CD4-positive, alpha-beta T cell treated with Interleukin-17A for 1 hour (primary cell): ENCODE measurements around the gene PPFIA2.
A peak's percentile ranks its signal among the peaks of the same experiment; 100 is the strongest.
"Not testable (repeated sequence)": the region's sequence is repeated elsewhere in the genome, so short reads cannot be mapped to it uniquely, and the experiment has no call there.

ENCODE experiments used
- DNase-seq: peaks from one replicate; pipeline ENCODE4 v3.0.0-alpha.2; 2020

The PPFIA2 gene

GRCh38 chr12:81659310-81659709 lies 99.8 kb downstream of the PPFIA2 start:
- not testable (repeated sequence) for DNase-seq

GRCh38 chr12:81644503-81644902 lies 114.6 kb downstream of the PPFIA2 start:
- peak; percentile 41 for DNase-seq

- no peak for DNase-seq
These were observed 120.0 kb downstream of the PPFIA2 start for GRCh38 chr12:81639196-81639595.

- no peak for DNase-seq
These were observed 126.0 kb downstream of the PPFIA2 start for GRCh38 chr12:81633127-81633526.

DNA sequence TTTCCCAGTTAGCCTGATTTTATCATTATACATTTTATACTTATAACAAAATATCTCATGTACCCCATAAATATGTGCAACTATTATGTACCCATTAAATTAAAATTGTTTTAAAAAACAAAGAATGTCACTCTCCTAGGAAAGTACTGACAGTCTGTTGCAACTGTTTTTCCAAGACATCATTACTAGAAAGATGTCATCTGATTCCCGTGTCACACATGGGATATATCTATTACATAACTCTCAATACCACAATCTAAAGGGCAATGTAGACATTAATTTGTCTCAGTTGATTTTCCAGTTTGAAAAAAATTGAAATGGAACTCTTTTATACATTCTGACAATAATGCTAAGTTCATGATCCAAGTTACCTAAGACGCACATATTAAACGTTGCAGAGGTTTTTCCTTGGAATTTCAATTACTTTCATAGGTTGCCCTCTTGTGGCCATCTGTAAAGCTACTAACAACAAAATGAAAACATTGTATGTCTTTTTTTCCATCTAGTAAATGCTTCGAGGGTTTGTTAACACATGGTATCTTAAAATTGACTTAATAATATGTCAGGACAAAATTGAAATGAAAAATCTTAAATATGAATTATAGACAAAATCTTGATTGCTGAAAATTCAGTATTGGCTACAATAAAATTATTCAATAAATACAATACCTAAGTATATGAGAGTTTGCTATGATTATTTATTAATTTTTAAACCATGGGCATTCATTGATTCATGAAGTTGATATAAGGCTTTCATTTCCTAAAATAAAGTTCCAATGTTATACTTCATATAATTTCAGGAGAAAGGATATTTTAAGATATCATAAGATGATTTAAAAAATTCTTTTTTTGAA lies 131.6 kb downstream of the PPFIA2 start:
- no peak for DNase-seq

- DNase-seq: no peak
These were observed 132.7 kb downstream of the PPFIA2 start for GRCh38 chr12:81626406-81626805.

DNA sequence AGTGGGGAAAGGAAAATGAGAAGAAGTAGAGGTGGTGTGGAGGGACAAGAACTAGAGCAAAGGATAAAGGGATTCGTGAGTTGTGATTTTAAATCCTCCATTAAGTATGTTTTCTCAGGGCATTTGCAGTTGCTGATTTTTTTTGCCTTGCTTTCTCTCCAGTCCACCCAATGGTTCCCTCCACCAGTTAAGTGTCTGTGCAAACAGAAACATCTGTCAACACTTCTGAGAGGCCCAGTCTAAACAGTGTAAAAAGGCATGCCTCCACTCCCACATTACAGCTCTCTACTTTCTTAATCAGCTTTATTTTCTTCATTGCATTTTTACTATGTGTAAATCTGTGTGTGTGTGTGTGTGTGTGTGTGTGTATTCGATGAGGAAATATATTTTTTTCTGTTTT lies 141.2 kb downstream of the PPFIA2 start:
- DNase-seq: no peak

DNA sequence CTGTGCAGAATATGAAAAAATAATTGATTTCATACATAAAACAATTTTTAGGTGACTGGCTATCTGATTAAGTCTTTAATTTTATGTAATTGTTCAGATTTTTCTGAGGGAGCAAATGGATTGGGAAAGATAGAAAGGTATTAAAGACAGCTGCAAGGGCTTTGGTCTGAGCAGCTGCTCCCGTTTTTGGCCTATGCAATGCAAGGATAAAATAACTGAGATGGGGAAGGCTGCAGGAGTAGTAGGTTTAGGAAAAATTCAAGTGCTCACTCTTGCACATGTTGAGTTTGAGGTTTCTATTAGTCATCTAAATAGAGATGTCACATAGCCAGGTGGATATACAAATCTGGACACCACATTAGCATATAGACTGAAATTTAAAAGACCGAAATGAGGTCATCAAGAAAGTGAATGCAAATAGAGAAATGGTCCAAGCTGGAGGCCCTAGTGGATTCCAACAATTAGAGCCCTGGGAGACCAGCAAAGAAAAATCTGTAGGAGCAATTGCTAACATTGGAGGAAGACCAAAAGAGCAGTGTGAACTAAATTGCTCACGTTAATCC lies 144.0 kb downstream of the PPFIA2 start:
- no peak for DNase-seq

DNA sequence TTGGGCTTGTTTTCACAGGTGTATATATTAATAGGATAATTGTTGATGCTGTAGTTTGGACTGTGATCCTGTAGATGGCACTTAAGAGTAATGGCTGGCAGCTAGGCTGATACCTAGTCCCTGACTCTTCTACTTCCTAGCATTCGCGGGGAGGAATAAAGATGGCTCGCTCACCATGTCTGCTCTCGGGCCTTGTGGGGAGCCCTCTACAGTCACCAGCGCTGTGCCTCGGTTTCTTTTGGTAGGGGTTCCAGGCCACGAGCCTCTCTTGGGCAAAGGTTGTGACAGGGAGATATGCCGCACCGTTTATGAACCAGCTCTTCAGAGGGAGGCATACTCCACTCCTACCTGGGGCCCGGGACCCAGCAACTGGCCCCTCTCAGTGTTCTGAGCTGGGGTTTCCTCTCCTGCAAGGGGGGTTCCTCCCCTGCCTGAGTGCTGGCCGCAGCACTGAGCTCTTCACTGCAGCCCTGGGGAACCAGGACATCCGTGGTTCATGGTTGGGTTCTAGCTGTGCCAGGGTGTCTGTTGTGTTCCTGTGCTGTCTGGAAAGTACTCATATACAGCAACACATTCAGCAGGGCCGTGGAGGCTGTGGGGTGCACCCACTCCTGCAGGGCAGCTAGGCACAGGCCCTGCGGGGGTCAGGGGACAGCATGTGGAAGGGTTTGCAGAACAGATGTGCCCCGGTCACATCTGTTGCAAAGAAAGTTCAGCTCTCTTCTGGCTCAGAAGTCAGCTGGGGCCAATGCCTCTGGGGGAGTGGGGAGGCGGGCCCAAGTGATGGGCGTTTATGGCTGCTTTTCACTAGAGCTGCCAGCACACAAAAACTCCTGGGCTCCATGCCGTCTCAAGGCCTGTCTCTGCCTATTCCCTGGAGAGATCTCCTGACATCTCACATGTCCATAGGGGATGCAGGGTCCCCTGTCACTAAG lies 147.9 kb downstream of the PPFIA2 start:
- DNase-seq: no peak

- no peak for DNase-seq
These were observed 161.1 kb downstream of the PPFIA2 start for GRCh38 chr12:81597928-81598604.

GRCh38 chr12:81596558-81596957 lies 162.6 kb downstream of the PPFIA2 start:
- no peak for DNase-seq

DNA sequence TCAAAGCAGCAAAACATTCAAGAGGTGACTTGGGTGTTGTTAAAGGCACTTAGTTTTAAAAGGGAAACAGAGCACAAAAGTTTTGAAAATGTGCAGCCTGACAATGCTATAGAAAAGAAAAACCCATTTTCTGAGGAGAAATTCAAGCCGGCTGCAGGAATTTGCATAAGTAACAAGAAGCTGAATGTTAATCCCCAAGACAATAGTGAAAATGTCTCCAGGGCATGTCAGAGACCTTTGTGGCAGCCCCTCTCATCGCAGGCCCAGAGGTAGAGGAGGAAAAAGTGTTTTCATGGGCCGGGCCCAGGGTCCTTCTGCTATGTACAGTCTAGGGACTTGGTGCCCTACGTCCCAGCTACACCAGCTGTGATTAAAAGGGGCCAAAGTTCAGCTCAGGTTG lies 167.9 kb downstream of the PPFIA2 start:
- no peak for DNase-seq

DNA sequence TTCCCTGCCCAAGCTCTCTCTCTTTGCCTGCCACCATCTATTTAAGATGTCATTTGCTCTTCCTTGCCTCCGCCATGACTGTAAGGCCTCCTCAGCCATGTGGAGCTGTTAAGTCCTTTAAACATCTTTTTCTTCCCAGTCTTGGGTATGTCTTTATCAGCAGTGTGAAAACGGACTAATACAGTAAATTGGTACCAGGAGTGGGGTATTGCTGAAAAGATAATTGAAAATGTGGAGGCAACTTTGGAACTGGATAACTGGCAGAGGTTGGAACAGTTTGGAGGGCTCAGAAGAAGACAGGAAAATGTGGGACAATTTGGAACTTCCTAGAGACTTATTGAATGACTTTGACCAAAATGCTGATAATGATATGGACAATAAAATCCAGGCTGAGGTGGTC lies 168.4 kb downstream of the PPFIA2 start:
- not testable (repeated sequence) for DNase-seq

GRCh38 chr12:81588235-81589008 lies 170.7 kb downstream of the PPFIA2 start:
- DNase-seq: no peak

GRCh38 chr12:81585787-81586186 lies 173.4 kb downstream of the PPFIA2 start:
- no peak for DNase-seq

DNA sequence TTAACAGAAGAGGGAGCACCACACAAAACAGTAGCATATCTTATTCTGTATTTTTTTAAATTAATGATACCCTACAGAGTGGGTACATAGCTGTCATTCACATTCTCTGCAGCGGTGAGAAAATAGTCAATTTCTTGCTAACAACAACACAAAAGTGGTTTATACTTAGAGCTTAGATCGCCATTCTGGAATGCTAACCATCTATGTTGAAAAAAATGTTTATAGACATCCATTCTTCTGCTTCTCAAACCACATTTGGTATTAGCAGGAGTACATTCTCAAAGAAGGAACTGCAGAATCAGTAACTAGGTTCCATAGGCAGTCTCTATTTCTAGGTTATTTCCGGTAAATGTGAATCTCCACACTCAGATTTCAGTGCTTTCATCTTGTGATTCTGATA lies 185.9 kb downstream of the PPFIA2 start:
- DNase-seq: no peak

DNA sequence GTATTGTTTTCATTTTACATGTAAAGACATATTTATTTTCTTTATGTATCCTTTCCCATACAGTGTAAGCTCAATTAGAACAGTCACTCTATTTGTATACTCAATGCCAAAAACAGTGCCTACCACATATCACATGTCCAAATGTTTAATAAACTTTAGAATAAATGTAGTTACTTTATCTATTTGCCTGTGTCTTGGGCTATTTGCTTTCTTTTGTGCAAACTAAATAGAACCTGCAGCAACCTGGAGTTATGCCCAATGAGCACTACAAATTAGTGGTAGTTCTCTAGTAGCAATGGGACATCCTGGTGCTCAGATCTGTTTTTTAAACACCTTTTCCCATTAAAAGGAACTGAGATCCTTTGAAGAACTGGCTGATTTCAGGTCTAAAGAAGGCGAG lies 186.7 kb downstream of the PPFIA2 start:
- no peak for DNase-seq

- no peak for DNase-seq
These were observed 188.9 kb downstream of the PPFIA2 start for GRCh38 chr12:81570234-81570633.

GRCh38 chr12:81564237-81564636 lies 194.9 kb downstream of the PPFIA2 start:
- no peak for DNase-seq

GRCh38 chr12:81558031-81558430 lies 201.1 kb downstream of the PPFIA2 start:
- no peak for DNase-seq

DNA sequence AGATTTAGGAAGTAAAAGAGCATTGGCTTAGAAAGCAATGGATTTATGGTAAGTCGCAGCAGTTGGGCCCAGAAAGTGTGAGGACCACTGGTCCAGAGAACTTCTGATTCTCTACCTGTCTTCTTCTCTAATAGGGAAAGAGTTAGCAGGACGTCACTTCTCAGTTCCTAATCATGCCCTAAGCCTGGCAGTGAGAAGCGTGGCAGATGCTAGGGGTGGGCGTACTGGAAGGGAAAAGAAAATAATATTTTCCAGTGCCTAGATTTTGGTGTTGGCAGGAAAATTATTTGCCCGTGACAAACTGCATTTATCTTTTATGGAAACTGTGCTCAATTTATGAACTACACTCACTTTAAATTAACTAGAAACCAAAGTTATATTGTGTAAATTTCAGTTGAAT lies 212.3 kb downstream of the PPFIA2 start:
- no peak for DNase-seq

DNA sequence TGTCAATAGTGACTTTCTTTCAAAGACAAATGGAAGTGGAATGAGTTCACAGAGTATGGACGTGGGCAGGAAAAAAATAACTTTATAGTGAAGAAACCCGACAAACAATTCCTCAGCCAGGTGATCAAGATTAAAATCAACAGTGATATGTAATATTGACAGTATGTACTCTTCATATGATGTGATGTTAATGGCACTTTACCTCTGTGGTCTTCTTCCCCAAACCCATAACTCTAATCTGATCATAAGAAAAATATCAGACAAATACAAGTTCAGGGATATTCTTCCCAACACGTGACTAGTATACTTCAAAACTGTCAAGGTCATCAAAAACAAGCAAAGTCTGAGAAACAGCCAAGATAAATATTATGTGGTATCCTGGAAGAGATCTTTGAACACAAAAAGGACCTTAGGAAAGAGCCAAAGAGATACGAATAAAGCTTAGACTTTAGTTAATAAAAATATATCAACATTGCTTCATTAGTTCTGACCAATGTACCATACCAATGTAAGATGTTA lies 215.5 kb downstream of the PPFIA2 start:
- DNase-seq: no peak
